Activated naive CD4-positive, alpha-beta T cell treated with anti-CD3 and anti-CD28 coated beads, Interleukin-2, amount 50 U/mL, for 72 hours (primary cell): Measurements from ENCODE around the gene SLC12A6. TPM values are rescaled to one million over a fixed set of nuclear protein-coding genes. Genes with fewer than 3 reads are reported as not detected.
"Not testable (repeated sequence)": the region's sequence is repeated elsewhere in the genome, so short reads cannot be mapped to it uniquely, and the experiment has no call there.

Experiments
- ATAC-seq, 2 donors: fragments of 150-1000 bp; cut with Tn5 transposase; 2 replicates each; pipeline ENCODE4 v1.10.0; 2021; ENCODE audit warnings: mild to moderate bottlenecking in 2 of 2, moderate library complexity in 2 of 2
- DNase-seq, 2 donors: peaks; one replicate each; pipeline ENCODE4 v3.0.0; 2021 to 2022; ENCODE audit warnings: low spot score in 2 of 2
- H3K27ac Mint-ChIP-seq, 2 donors: one replicate each; pipeline ENCODE4 v1.8.0; 2022; ENCODE audit warnings: mild to moderate bottlenecking in 2 of 2, mixed read lengths in 2 of 2
- H3K36me3 Mint-ChIP-seq, 2 donors: one replicate each; pipeline ENCODE4 v1.8.0; 2022; ENCODE audit warnings: mixed read lengths in 2 of 2
- H3K9me3 Mint-ChIP-seq, 2 donors: one replicate each; pipeline ENCODE4 v1.8.0; 2022; ENCODE audit warnings: mixed read lengths in 2 of 2
- total RNA-seq, 2 donors: library from RNA; stranded (reverse); gene quantifications; one replicate each; pipeline ENCODE4 v1.2.3, GENCODE V29; 2022

The SLC12A6 gene
- total RNA-seq, 2 donors from 2014 or later, result 29.9 to 45.1 TPM

DNA sequence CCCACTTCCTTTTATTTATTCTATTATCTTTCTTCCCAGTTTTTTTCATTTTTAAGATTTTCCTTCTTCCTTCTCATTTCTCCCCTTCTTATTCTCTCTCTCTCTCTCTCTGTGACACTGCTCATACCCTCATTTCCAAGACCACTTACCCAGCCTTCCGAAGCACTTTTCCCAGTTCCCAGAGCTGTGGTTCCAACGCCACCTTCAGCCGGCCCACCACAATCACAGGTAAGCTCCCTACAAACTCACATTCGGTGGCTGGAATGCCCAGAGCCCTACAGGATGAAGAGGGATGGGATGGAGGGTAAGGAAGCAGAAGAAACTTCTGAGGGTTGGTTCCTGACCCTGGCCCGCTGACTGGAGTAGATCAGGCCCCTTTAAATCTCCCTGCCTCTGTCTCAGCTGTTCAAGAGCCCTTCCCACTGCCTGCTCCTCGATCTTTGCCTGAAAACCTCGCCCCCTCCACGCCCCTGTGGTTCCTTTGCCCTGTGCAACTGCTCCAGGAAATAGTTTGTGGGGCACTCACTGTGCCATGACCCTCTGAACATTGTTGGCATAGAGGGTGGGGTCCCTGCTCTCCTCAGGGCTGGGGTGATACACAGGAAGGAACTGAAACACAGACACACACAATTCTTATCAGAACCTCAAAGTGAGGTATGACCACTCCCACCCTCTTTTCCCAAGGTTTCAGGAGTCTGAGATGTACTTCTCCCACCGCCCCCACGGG is 24.6 kb upstream of the SLC12A6 start:
- peaks cover 0 to 13% of the 10 kb centered on the region in 2 donors for H3K36me3 Mint-ChIP-seq
- no peaks in the 10 kb centered on the region for H3K9me3 Mint-ChIP-seq
- ATAC-seq, result no peak
- no peak for DNase-seq
- H3K27ac Mint-ChIP-seq, result peak overlapping the region; percentile 8 to 15

DNA sequence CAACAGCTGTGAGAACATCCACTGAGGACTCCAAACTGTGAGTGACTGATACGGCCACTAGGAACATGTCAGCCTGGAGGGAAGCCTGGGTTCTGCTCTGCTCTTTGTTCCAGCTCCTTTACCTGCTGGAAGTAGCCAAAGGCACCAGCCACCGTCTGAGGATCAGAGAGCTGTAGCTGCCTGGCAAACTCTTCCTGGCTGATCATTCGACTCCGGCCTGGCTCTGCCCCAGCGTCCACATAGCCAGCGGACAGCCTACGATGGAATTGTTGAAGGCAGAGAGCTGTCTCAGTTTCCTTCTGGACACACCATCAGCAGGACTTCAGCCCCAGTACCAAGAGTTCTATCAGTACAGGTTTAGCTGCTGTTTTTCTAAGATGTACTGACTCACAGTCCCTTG is 23.7 kb upstream of the SLC12A6 start:
- Mint-ChIP-seq H3K36me3 (peaks cover 0 to 13% of the 10 kb centered on the region in 2 donors), H3K27ac (peak overlapping the region in 1 of 2 donors; percentile 29), H3K9me3 (no peaks in the 10 kb centered on the region)
- ATAC-seq, result no peak
- no peak for DNase-seq

DNA sequence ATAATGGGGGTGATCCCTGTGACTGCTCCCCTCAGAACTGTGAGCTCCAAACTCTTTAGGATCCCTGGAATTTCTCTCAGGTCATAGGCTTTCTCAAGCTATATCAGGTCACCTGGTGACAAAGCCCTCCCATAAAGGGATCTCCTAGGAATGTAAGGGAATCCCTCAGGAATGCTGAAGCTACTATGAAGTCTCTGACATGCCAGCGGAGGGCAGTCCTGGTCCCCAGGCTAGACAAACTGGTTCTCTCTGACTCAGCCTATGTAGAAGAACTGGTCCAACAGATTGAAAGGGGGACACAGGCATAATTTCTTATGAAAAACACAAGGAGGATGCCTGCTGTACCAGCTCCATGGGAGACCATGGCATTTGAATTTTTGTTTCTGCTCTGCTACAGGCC is 22.7 kb upstream of the SLC12A6 start:
- no peaks in the 10 kb centered on the region for H3K9me3 Mint-ChIP-seq
- ATAC-seq (no peak), DNase-seq (no peak)
- H3K27ac Mint-ChIP-seq, result peak overlapping the region in 1 of 2 donors; percentile 16
- peaks cover 0 to 13% of the 10 kb centered on the region in 2 donors for H3K36me3 Mint-ChIP-seq

DNA sequence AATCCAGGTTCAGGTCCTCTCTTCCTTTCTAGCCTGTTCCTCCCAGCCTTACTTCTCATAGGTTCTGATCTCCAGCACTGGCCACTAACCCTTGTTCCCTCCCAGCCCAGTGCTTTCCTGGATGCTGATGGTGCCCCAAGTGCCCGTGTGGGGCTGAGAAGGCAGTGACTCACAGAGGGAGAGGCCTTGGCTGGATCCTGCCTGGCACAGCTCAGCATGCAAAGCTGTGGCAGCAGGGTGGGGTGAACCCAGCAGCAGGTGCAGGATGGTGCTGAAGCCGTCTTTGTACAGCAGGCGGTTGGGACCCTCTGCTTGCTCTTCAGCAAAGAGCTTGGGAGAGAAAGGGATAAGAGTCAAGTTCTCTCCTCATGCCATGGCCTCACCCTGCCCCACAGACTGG is 21.8 kb upstream of the SLC12A6 start:
- Mint-ChIP-seq H3K36me3 (peaks cover 0 to 13% of the 10 kb centered on the region in 2 donors), H3K9me3 (no peaks in the 10 kb centered on the region), H3K27ac (peak overlapping the region in 1 of 2 donors; percentile 56)
- DNase-seq (no peak), ATAC-seq (no peak)

DNA sequence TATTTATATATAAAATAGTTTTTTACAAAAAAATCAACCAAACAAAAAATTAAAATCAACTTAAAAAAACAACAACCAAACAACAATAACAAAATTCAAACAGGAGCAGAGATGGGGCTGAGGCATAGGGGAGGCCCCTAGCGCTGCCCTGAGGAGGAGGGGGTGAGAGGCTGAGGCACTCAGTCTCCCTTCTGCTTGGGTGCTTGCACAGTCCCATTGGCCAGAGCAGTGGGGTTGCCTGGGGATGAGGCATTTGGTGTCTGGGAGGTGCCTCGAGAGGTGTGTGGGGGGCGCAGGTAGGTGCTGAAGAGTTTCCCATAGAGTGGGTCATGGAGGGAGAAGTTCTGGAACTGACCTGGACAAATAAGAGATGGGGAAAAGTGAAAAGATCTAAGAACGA is 21.4 kb upstream of the SLC12A6 start:
- Mint-ChIP-seq H3K9me3 (no peaks in the 10 kb centered on the region), H3K27ac (peak overlapping the region in 1 of 2 donors; percentile 65), H3K36me3 (peaks cover 0 to 13% of the 10 kb centered on the region in 2 donors)
- DNase-seq, result no peak
- no peak for ATAC-seq

DNA sequence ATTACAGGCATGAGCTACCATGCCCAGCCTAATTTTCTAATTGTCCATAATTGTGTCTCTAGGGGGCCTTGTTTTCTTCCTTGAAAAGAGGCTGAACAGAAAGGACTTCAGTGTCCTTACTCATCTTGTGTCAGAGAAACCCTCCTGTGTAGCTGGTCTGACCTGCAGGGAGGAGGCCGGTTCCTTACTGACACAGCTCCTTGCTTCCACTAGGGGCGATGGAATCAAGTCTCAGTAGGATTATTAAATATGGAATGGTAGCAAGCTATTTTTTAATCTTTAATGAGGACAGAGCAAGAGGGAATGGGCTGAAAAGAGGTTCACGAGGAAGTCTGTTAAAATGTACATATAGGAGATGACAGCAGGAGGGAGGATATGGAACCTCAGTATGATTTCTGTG is 20.8 kb upstream of the SLC12A6 start:
- no peaks in the 10 kb centered on the region for H3K9me3 Mint-ChIP-seq
- no peak overlapping the region for H3K27ac Mint-ChIP-seq
- ATAC-seq, result no peak
- DNase-seq, result no peak
- peaks cover 0 to 13% of the 10 kb centered on the region in 2 donors for H3K36me3 Mint-ChIP-seq

DNA sequence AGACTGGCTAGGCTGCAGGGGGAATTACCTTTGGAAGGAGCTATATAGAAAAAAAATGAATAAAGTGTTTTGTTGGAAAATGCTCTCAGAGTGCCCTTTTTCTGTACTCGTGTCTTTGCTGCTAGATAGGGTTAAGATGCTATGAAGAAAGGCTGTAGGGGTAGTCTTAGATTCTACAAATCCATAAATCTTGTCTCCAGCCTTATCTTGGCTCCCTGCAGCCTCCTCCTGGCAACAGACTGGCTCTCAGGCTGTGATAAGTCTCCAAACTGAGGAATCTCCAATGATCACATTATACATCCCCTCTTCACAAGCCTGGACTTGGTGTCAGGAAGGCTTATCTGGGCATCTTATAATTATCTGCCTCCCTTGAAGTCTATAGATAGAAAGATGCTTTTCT is 20.1 kb upstream of the SLC12A6 start:
- H3K9me3 Mint-ChIP-seq, result no peaks in the 10 kb centered on the region
- H3K36me3 Mint-ChIP-seq, result peaks cover 0 to 8% of the 10 kb centered on the region in 2 donors
- ATAC-seq (no peak), DNase-seq (no peak)
- H3K27ac Mint-ChIP-seq, result peak overlapping the region in 1 of 2 donors; percentile 65

DNA sequence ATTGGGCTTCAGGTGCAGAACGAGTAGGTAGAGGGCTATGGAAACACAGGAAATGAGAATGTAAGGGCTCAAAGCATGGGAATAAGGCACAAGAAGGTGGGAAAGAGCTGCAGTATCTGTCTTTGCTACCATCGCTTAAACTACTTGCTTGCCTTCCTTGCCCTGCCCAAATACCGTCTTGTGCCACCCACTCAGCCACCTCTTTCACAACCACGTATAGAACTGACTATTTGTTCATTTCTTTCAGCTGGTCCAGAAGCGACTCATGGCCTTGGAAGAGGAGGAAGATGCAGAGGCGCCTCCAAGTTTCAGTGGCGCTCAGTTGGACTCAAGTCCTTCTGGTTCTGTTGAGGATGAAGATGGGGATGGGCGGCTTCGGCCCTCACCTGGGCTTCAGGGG is 17.7 kb upstream of the SLC12A6 start:
- DNase-seq (no peak), ATAC-seq (no peak)
- Mint-ChIP-seq H3K9me3 (no peaks in the 10 kb centered on the region), H3K27ac (peak overlapping the region in 1 of 2 donors; percentile 24), H3K36me3 (no peaks in the 10 kb centered on the region)

DNA sequence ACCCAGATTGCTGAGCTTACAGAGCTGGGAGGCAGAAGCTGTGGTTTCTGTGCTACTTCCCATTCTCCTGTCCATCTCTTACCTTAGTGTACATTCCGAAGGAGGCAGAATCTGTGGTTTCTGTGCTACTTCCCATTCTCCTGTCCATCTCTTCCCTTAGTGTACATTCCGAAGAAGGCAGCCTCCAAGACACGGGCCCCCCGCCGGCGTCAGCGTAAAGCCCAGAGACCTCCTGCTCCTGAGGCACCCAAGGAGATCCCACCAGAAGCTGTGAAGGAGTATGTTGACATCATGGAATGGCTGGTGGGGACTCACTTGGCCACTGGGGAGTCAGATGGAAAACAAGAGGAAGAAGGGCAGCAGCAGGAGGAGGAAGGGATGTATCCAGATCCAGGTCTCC is 16.7 kb upstream of the SLC12A6 start:
- H3K27ac Mint-ChIP-seq, result peak overlapping the region in 1 of 2 donors; percentile 65

DNA sequence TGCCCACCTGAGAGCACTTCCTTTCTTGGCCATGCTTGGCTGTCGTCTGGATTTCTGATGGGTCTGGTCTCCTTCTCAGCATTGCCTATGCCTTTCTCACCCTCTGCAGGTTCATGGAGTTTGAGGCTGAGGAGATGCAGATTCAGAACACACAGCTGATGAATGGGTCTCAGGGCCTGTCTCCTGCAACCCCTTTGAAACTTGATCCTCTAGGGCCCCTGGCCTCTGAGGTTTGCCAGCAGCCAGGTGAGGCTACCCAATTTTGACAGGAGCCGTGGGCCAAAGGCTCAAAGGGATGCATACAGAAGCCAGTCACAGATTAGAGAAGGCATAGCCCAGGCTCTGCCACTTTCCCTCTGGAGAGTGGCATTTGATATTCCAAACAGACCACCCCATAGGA is 16.0 kb upstream of the SLC12A6 start:
- ATAC-seq (no peak), DNase-seq (no peak)
- H3K36me3 Mint-ChIP-seq, result no peaks in the 10 kb centered on the region
- H3K9me3 Mint-ChIP-seq, result no peaks in the 10 kb centered on the region
- H3K27ac Mint-ChIP-seq, result no peak overlapping the region

More for the DNA sequence above, 16.7 kb upstream of the SLC12A6 start:
- H3K36me3 Mint-ChIP-seq, result no peaks in the 10 kb centered on the region
- no peaks in the 10 kb centered on the region for H3K9me3 Mint-ChIP-seq
- ATAC-seq (no peak), DNase-seq (no peak)

DNA sequence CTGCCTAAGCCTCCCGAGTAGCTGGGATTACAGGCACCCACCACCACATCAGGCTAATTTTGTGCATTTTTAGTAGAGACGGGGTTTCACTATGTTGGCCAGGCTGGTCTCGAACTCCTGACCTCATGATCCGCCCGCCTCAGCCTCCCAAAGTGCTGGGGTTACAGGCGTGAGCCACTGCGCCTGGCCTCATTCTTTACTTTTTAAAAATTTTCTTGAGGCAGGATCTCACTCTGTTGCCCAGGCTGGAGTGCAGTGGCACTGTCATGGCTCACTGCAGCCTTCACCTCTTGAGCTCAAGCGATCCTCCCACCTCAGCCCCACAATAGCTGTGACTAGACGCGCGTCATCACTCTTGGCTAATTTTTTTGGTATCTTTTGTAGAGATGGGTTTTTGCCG is 15.4 kb upstream of the SLC12A6 start:
- H3K27ac Mint-ChIP-seq, H3K36me3 Mint-ChIP-seq, DNase-seq, H3K9me3 Mint-ChIP-seq, ATAC-seq: not testable (repeated sequence)

DNA sequence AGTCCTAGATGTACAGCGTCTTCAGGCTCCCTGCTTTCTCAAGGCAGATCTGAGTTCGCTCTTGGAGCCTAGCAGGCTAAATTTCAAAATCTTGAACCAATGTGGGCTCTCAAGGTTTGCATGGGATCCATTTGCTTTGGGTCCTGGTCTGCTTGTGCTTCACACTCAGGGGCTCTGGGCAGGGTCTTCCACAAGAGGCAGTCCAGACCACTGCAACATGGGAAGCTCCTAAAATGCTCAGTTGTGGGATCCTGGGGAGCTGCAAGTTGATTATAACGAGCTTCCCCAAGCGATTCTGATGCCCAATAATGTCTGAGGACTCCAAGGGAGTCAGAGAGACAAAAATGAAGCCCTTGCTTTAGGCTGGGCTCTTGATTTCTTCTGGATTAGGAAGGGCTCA is 12.2 kb upstream of the SLC12A6 start:
- DNase-seq (no peak), ATAC-seq (no peak)
- Mint-ChIP-seq H3K27ac (peak overlapping the region in 1 of 2 donors; percentile 5), H3K36me3 (no peaks in the 10 kb centered on the region), H3K9me3 (no peaks in the 10 kb centered on the region)

DNA sequence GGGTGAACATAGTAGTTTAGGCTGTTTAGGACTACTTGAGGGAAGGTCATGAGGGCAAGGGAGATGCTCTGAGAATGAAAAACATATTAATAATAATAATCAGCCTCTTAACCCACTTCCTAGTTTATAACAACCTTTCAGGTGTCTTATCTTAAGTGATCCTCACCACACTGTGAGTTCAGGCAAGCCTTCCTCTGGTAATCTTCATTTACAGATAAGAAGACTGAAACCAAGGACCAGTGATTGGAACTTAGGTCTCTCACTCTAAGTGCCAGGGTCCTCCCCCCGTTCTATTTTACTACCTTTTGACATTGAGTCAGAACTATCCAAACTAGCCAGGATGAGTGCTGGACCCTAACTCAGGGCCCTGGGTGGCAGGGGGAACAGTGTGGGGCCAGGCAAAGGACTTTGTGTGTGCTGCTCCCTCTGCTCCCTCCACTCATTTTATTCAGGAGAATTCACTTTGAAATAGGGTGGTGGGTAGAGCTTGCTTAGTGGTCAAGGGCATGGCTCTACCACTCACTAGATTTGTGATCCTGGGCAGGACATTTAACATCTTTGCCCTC is 11.2 kb upstream of the SLC12A6 start:
- DNase-seq, result no peak
- Mint-ChIP-seq H3K27ac (no peak overlapping the region), H3K36me3 (no peaks in the 10 kb centered on the region), H3K9me3 (no peaks in the 10 kb centered on the region)
- no peak for ATAC-seq

DNA sequence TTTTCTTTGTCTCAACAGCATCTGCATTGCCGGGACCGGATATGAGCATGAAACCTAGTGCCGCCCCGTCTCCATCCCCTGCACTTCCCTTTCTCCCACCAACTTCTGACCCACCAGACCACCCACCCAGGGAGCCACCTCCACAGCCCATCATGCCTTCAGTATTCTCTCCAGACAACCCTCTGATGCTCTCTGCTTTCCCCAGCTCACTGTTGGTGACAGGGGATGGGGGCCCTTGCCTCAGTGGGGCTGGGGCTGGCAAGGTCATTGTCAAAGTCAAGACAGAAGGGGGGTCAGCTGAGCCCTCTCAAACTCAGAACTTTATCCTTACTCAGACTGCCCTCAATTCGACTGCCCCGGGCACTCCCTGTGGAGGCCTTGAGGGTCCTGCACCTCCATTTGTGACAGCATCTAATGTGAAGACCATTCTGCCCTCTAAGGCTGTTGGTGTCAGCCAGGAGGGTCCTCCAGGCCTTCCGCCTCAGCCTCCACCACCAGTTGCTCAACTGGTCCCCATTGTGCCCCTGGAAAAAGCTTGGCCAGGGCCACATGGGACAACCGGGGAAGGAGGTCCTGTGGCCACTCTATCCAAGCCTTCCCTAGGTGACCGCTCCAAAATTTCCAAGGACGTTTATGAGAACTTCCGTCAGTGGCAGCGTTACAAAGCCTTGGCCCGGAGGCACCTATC is 10.5 kb upstream of the SLC12A6 start:
- ATAC-seq (no peak), DNase-seq (peak in 1 of 2 donors; percentile 39)
- H3K9me3 Mint-ChIP-seq, result no peaks in the 10 kb centered on the region
- H3K27ac Mint-ChIP-seq, result peak overlapping the region in 1 of 2 donors; percentile 40
- H3K36me3 Mint-ChIP-seq, result no peaks in the 10 kb centered on the region

DNA sequence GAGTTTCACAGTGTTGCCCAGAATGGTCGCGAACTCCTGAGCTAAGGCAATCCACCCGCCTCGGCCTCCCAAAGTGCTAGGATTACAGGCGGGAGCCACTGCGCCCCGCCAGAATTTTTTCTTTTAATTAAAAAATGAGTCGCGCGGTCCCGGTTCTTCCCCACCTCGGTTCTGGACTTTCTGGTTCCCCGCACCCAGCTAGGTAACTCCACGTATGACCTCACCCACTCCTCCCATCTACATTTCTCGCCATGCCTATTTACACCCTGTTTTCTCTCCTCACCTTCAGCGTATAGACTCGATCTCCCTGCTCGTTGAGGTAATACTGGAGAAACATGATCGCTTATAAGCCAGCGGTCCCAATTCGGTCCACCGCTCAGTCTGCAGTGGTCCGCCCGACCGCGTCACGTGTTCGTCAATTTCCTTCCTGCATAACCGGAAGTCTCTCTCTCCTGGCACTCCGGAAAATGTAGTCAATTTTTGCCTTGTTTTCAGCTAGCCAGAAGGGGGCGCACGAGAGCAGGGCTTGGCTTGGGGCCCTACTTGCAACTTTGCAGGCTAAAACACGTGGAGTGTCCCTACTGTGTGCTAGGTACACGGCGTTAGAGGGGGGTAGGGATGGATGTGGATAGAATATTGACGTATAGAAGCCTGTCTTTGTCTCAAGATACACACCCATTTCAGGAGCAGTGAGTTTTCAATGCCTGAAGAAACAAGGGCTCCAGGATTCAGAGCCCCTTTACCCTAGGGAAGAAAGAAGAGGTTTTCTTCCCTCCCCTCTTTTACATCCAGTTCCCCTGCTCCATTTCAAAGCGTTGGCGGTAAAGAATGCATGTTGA is 5.4 kb upstream of the SLC12A6 start, which contains the start of the genes NOP10 and NUTM1:
Gene NOP10, minus strand, starts transcription at position 400 of the 839 bp plus-strand sequence. Its CDS starts 63 bp downstream, at position 337.
Gene NUTM1, plus strand, starts transcription at position 579 of the 839 bp plus-strand sequence. CDS start 382 bp downstream, outside the sequence.
- peaks cover 11 to 20% of the 10 kb centered on the region in 2 donors for H3K36me3 Mint-ChIP-seq
- peak; percentile 96 for DNase-seq
- H3K27ac Mint-ChIP-seq, result peak within 1 kb of the TSS in 1 of 2 donors; percentile 97
- ATAC-seq, result peak; percentile 93 to 94
- H3K9me3 Mint-ChIP-seq, result no peaks in the 10 kb centered on the region

DNA sequence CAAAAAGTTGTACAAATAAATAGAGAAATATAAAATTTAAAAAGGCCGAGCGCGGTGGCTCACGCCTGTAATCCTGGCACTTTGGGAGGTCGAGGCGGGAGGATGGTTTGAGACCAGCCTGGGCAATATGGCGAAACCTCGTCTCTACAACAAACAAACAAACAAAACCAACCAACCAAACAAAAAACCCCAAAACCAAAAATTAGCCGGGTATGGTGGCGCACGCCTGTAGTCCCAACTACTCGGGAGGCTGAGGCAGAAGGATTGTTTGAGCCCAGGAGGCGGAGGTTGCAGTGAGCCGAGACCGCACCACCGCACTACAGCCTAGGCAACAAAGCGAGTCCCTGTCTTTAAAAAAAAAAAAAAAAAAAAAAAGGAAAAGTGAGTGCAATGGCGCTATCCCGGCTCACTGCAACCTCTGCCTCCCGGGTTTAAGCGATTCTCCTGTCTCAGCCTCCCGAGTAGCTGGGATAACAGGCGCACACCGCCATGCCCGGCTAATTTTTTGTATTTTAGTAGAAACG is 4.7 kb upstream of the SLC12A6 start:
- DNase-seq, result peak in 1 of 2 donors; percentile 44
- Mint-ChIP-seq H3K27ac (peak overlapping the region in 1 of 2 donors; percentile 97), H3K36me3 (peaks cover 11 to 20% of the 10 kb centered on the region in 2 donors)
- ATAC-seq, H3K9me3 Mint-ChIP-seq: not testable (repeated sequence)
